Upper lobe of left lung (tissue), 4 donors: ENCODE measurements around the gene MRPS34.

ENCODE experiments used
- POLR2AphosphoS5 ChIP-seq, 2 donors: sonication (generic); formaldehyde crosslinking; IDR thresholded peaks; one replicate each; pipeline ENCODE4 v1.5.1; 2017; ENCODE audit warnings: antibody characterized with exemption in 2 of 2
- TF ChIP-seq, protein P1 (sequence below), 6 experiments: fragments of 450-650 bp in 4 of 6; fragments of 200-600 bp in 2 of 6; sonication (generic) in 2 of 6; IDR thresholded peaks; one replicate each; pipeline ENCODE4 v1.5.1; 2016 to 2019; ENCODE audit warnings: antibody characterized with exemption in 6 of 6

DNA sequence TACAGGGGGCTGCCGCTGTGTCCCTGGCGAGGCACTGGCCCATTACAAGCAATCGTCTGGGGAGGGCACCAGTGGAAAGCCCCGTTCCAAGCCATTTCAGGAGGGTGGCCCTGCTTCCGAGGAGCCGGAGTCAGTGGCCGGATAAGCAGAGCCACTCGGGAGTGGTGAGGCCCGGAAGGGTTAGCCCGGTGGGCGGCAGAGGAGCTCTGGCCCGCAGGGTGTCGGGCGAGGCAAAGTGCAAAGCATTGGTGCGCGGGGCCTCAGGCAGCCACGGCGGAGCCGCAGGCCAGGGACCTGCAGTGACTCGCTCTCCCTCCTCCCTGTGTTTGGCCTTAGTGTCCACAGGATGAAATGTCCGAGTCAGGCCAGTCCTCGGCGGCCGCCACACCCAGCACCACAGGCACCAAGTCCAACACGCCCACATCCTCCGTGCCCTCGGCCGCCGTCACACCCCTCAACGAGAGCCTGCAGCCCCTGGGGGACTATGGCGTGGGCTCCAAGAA lies 26.2 kb downstream of the MRPS34 start:
- TF ChIP-seq, protein P1, sequence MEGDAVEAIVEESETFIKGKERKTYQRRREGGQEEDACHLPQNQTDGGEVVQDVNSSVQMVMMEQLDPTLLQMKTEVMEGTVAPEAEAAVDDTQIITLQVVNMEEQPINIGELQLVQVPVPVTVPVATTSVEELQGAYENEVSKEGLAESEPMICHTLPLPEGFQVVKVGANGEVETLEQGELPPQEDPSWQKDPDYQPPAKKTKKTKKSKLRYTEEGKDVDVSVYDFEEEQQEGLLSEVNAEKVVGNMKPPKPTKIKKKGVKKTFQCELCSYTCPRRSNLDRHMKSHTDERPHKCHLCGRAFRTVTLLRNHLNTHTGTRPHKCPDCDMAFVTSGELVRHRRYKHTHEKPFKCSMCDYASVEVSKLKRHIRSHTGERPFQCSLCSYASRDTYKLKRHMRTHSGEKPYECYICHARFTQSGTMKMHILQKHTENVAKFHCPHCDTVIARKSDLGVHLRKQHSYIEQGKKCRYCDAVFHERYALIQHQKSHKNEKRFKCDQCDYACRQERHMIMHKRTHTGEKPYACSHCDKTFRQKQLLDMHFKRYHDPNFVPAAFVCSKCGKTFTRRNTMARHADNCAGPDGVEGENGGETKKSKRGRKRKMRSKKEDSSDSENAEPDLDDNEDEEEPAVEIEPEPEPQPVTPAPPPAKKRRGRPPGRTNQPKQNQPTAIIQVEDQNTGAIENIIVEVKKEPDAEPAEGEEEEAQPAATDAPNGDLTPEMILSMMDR (IDR thresholded peaks at IDR 0.05): no peak
- no peak for TF ChIP-seq POLR2AphosphoS5 (IDR thresholded peaks at IDR 0.05)
